Ovary (tissue), 9 donors: ENCODE measurements around the gene KCNIP1. TPM values are rescaled to one million over a fixed set of nuclear protein-coding genes. Genes with fewer than 3 reads are reported as not detected.

Source experiments
- DNase-seq, 5 donors: peaks; one replicate each; pipeline ENCODE4 v3.0.0-alpha.2; 2019 to 2020
- H3K27ac ChIP-seq, 2 donors: fragments of 200-600 bp; one replicate each; pipeline versions ENCODE4 v1.5.1 to v1.8.0; 2019 to 2022
- H3K27me3 ChIP-seq: fragments of 200-600 bp; one replicate; pipeline ENCODE4 v1.8.0; 2022
- H3K36me3 ChIP-seq: fragments of 200-600 bp; sonication (generic); one replicate; pipeline ENCODE4 v1.5.1; 2019
- H3K4me1 ChIP-seq: one replicate; pipeline ENCODE4 v1.8.1; 2013; ENCODE audit warnings: mild to moderate bottlenecking, moderate library complexity; ENCODE audit not compliant: insufficient read depth
- H3K4me3 ChIP-seq: fragments of 200-600 bp; sonication (generic); one replicate; pipeline ENCODE4 v1.5.1; 2017
- H3K9me3 ChIP-seq, 2 donors: fragments of 200-600 bp in 1 of 2; sonication (generic) in 1 of 2; one replicate each; pipeline versions ENCODE4 v1.5.1 to v1.8.1; 2013 to 2019; ENCODE audit warnings: mild to moderate bottlenecking in 1 of 2, moderate library complexity in 1 of 2
- CTCF ChIP-seq, 3 donors: fragments of 450-650 bp in 2 of 3; fragments of 200-600 bp in 1 of 3; IDR thresholded peaks; one replicate each; pipeline versions ENCODE4 v1.5.1 to v1.8.0; 2016 to 2022; ENCODE audit warnings: antibody characterized with exemption in 3 of 3, mild to moderate bottlenecking in 1 of 3
- EP300 ChIP-seq: sonication (generic); formaldehyde crosslinking; IDR thresholded peaks from one replicate; pipeline ENCODE4 v1.6.1; 2017; ENCODE audit warnings: antibody characterized with exemption
- POLR2A ChIP-seq: fragments of 450-650 bp; IDR thresholded peaks from one replicate; pipeline ENCODE4 v1.6.1; 2017; ENCODE audit warnings: antibody characterized with exemption, mild to moderate bottlenecking, moderate library complexity
- WGBS, 3 donors: extraction: QIAGEN DNeasy Blood & Tissue Kit in 1 of 3; methylation state at CpG; one replicate each; pipeline versions ENCODE4 v1.1.5 to v1.1.7; 2013 to 2017; 5-methylcytosine and 5-hydroxymethylcytosine counted together
- intact Hi-C, 4 donors: fragments of 100-400 bp; cut with DNase I; formaldehyde crosslinking; loops; one replicate each; pipeline versions ENCODE4 v1.11.0 to v1.15.1; 2022 to 2023
- polyA plus RNA-seq, 2 donors: library from polyadenylated mRNA; stranded (reverse); fragments of 200-250 nt in 1 of 2; fragments of 350-450 nt in 1 of 2; fragmentation: Illumina TruSeq in 1 of 2; extraction: RNeasy Lipid Tissue Mini Kit (QIAGEN cat#74804) in 1 of 2; gene quantifications; one replicate each; pipeline ENCODE4 v1.2.3, GENCODE V29; 2013 to 2014
- total RNA-seq, 7 donors: library from RNA; depleted of rRNA in 2 of 7; stranded (reverse); fragments of >200 nt in 2 of 7; fragmentation: NEBNext Ultra II Directional in 3 of 7; extraction: Animal tissue kit (Norgen Biotek cat#: 25700) in 3 of 7; gene quantifications; one replicate each; pipeline versions ENCODE4 v1.1.0 to v1.2.4, GENCODE V29; 2016 to 2023
- donor health status: DM: no; HTN: no; CAD: no; lungs with moderate emphysema.
- donor health status: DM: no; HTN: no; CAD: no.
- donor health status: Bipolar disorder and iron deficiency.
- donor health status: DM: yes; HTN: yes; CAD: no.
- donor health status: DM: no; HTN: no; CAD: no.
- donor health status: DM: yes; HTN: yes; CAD: no.

Gene KCNIP1
- total and polyA plus RNA-seq, 9 donors: 0.20 to 2.2 (median 0.66) TPM

GRCh38 chr5:170749911-170750431, 246.2 kb downstream of the KCNIP1 start:
- Histone ChIP-seq H3K27me3 (no peaks in the 10 kb centered on the region), H3K9me3 (no peaks in the 10 kb centered on the region), H3K36me3 (no peaks in the 10 kb centered on the region), H3K27ac (no peak overlapping the region), H3K4me3 (no peak overlapping the region), H3K4me1 (no peaks in the 10 kb centered on the region)
- TF ChIP-seq EP300: no peak
- no peak for TF ChIP-seq CTCF (IDR thresholded peaks at IDR 0.05)
- no peak for TF ChIP-seq POLR2A
- DNase-seq: no peak
- intact Hi-C loops: loop anchor here in 1 of 4 donors (10.0 kb wide), 1 partner anchor 585 kb away; no protein-coding TSS in a partner anchor
- 72 to 77% (median 74%) methylated on average over 7 of the region's 7 CpGs for WGBS, 3 donors

GRCh38 chr5:170750791-170751190, 247.0 kb downstream of the KCNIP1 start:
- no peaks in the 10 kb centered on the region for H3K9me3 ChIP-seq
- no peak for DNase-seq
- no peaks in the 10 kb centered on the region for H3K36me3 ChIP-seq
- no peaks in the 10 kb centered on the region for H3K4me1 ChIP-seq
- no peak overlapping the region for H3K27ac ChIP-seq
- H3K27me3 ChIP-seq: no peaks in the 10 kb centered on the region
- H3K4me3 ChIP-seq: no peak overlapping the region
- intact Hi-C loops: no loop called here
- 67 to 83% (median 69%) methylated on average over 6 of the region's 6 CpGs for WGBS, 3 donors
- TF ChIP-seq EP300 (no peak), POLR2A (no peak), CTCF (IDR thresholded peaks at IDR 0.05) (no peak)

- Histone ChIP-seq H3K4me1 (no peaks in the 10 kb centered on the region), H3K9me3 (no peaks in the 10 kb centered on the region), H3K36me3 (no peaks in the 10 kb centered on the region), H3K27ac (no peak overlapping the region), H3K27me3 (no peaks in the 10 kb centered on the region), H3K4me3 (no peak overlapping the region)
- intact Hi-C loops: no loop called here
- WGBS, 3 donors: 38 to 48% (median 40%) methylated on average over 11 of the region's 11 CpGs
- no peak for DNase-seq
- TF ChIP-seq CTCF (IDR thresholded peaks at IDR 0.05) (no peak), POLR2A (no peak), EP300 (no peak)
These were observed 247.8 kb downstream of the KCNIP1 start for GRCh38 chr5:170751631-170752030.

- DNase-seq: no peak
- Histone ChIP-seq H3K4me1 (no peaks in the 10 kb centered on the region), H3K27me3 (no peaks in the 10 kb centered on the region), H3K4me3 (no peak overlapping the region), H3K27ac (no peak overlapping the region), H3K9me3 (no peaks in the 10 kb centered on the region), H3K36me3 (no peaks in the 10 kb centered on the region)
- 45 to 57% (median 47%) methylated on average over 10 of the region's 10 CpGs for WGBS, 3 donors
- TF ChIP-seq EP300 (no peak), CTCF (IDR thresholded peaks at IDR 0.05) (no peak), POLR2A (no peak)
- intact Hi-C loops: no loop called here
These were observed 248.7 kb downstream of the KCNIP1 start for GRCh38 chr5:170752257-170753215.
